Measurements from ENCODE around the gene DGKD.
"Not testable (repeated sequence)": the region's sequence is repeated elsewhere in the genome, so short reads cannot be mapped to it uniquely, and the experiment has no call there.

Gene DGKD

GRCh38 chr2:233362742-233363141 is 8.4 kb downstream of the DGKD start:
- no peak for DNase-seq (ENCODE audit: low read depth, low spot score)

GRCh38 chr2:233363744-233364235 is 9.5 kb downstream of the DGKD start:
- no peak for DNase-seq (ENCODE audit: low read depth, low spot score)

- no peak for DNase-seq (ENCODE audit: low read depth, low spot score)
Measured at GRCh38 chr2:233365861-233366520, 11.7 kb downstream of the DGKD start.

GRCh38 chr2:233367586-233367985 is 13.3 kb downstream of the DGKD start:
- DNase-seq (ENCODE audit: low read depth, low spot score), result no peak

- no peak for DNase-seq (ENCODE audit: low read depth, low spot score)
Measured at GRCh38 chr2:233368756-233369155, 14.5 kb downstream of the DGKD start.

- DNase-seq (ENCODE audit: low read depth, low spot score), result no peak
Measured at GRCh38 chr2:233369462-233369861, 15.2 kb downstream of the DGKD start.

- no peak for DNase-seq (ENCODE audit: low read depth, low spot score)
Measured at GRCh38 chr2:233369897-233370685, 15.8 kb downstream of the DGKD start.

GRCh38 chr2:233371641-233372040 is 17.3 kb downstream of the DGKD start:
- no peak for DNase-seq (ENCODE audit: low read depth, low spot score)

GRCh38 chr2:233372855-233373254 is 18.6 kb downstream of the DGKD start:
- DNase-seq (ENCODE audit: low read depth, low spot score), result no peak

- DNase-seq (ENCODE audit: low read depth, low spot score), result no peak
Measured at GRCh38 chr2:233373316-233373715, 19.0 kb downstream of the DGKD start.

- not testable (repeated sequence) for DNase-seq (ENCODE audit: low read depth, low spot score)
Measured at GRCh38 chr2:233374776-233375175, 20.5 kb downstream of the DGKD start.

- no peak for DNase-seq (ENCODE audit: low read depth, low spot score)
Measured at GRCh38 chr2:233375490-233376314, 21.4 kb downstream of the DGKD start.

- DNase-seq (ENCODE audit: low read depth, low spot score), result no peak
Measured at GRCh38 chr2:233379034-233379433, 24.7 kb downstream of the DGKD start.

- DNase-seq (ENCODE audit: low read depth, low spot score), result no peak
Measured at GRCh38 chr2:233379441-233379840, 25.1 kb downstream of the DGKD start.

- DNase-seq (ENCODE audit: low read depth, low spot score), result no peak
Measured at GRCh38 chr2:233380132-233380895, 26.0 kb downstream of the DGKD start.

GRCh38 chr2:233380995-233381637 is 26.8 kb downstream of the DGKD start:
- DNase-seq (ENCODE audit: low read depth, low spot score), result no peak

GRCh38 chr2:233381638-233381995 is 27.3 kb downstream of the DGKD start:
- no peak for DNase-seq (ENCODE audit: low read depth, low spot score)

- DNase-seq (ENCODE audit: low read depth, low spot score), result no peak
Measured at GRCh38 chr2:233384015-233384414, 29.7 kb downstream of the DGKD start.

- DNase-seq (ENCODE audit: low read depth, low spot score), result no peak
Measured at GRCh38 chr2:233384811-233385488, 30.7 kb downstream of the DGKD start.

- DNase-seq (ENCODE audit: low read depth, low spot score), result peak; percentile 30
Measured at GRCh38 chr2:233385489-233386044, 31.3 kb downstream of the DGKD start.
